GDM1 (cell line): ENCODE measurements around the gene SUN1.
A peak's percentile ranks its signal among the peaks of the same experiment; 100 is the strongest.

ENCODE experiments used
- DNase-seq: peaks from one replicate; lab custom pipeline; 2025; lab: John Stamatoyannopoulos, UW

SUN1 gene

GRCh38 chr7:891805-892204 is 59.5 kb downstream of the SUN1 start:
- no peak for DNase-seq

- no peak for DNase-seq
Measured at GRCh38 chr7:892648-893593, 60.6 kb downstream of the SUN1 start.

GRCh38 chr7:893686-894085 is 61.4 kb downstream of the SUN1 start:
- DNase-seq = no peak

- DNase-seq = no peak
Measured at GRCh38 chr7:894164-894867, 62.0 kb downstream of the SUN1 start.

GRCh38 chr7:894927-895450 is 62.7 kb downstream of the SUN1 start:
- DNase-seq = no peak

GRCh38 chr7:895451-896052 is 63.3 kb downstream of the SUN1 start:
- DNase-seq = no peak

- DNase-seq = no peak
Measured at GRCh38 chr7:896346-897075, 64.2 kb downstream of the SUN1 start.

GRCh38 chr7:897086-897485 is 64.8 kb downstream of the SUN1 start:
- DNase-seq = no peak

GRCh38 chr7:897771-898376 is 65.6 kb downstream of the SUN1 start:
- DNase-seq = no peak

- no peak for DNase-seq
Measured at GRCh38 chr7:898460-898854, 66.2 kb downstream of the SUN1 start.

- DNase-seq = no peak
Measured at GRCh38 chr7:898855-899681, 66.8 kb downstream of the SUN1 start.

- DNase-seq = no peak
Measured at GRCh38 chr7:899806-900205, 67.5 kb downstream of the SUN1 start.

GRCh38 chr7:900331-901040 is 68.2 kb downstream of the SUN1 start:
- DNase-seq = no peak

GRCh38 chr7:901041-901387 is 68.7 kb downstream of the SUN1 start:
- no peak for DNase-seq

- DNase-seq = peak; percentile 52
Measured at GRCh38 chr7:901388-902154, 69.3 kb downstream of the SUN1 start.

GRCh38 chr7:902996-903395 is 70.7 kb downstream of the SUN1 start:
- no peak for DNase-seq

GRCh38 chr7:903921-904755 is 71.9 kb downstream of the SUN1 start:
- no peak for DNase-seq

GRCh38 chr7:904847-905246 is 72.6 kb downstream of the SUN1 start:
- no peak for DNase-seq
